H1 (cell line): ENCODE data around the gene REPS2. TPM values are rescaled to one million over a fixed set of nuclear protein-coding genes. Genes with fewer than 3 reads are reported as not detected.

ENCODE experiments used
- CTCF ChIA-PET: fragments of 300-600 bp; sonication (Branson Sonifier 250); formaldehyde crosslinking; loops from one replicate; lab custom pipeline; 2021; ENCODE audit not compliant: partially characterized antibody; lab: Charles Lee
- POLR2A ChIA-PET: fragments of 300-600 bp; sonication (Branson Sonifier 250); formaldehyde crosslinking; loops from one replicate; lab custom pipeline; 2021; ENCODE audit warnings: inconsistent platforms; ENCODE audit not compliant: partially characterized antibody; lab: Charles Lee
- DNase-seq, 2 experiments: peaks; one replicate each; pipeline versions ENCODE4 v3.0.0 to v3.0.0-alpha.2; 2010 to 2022; ENCODE audit warnings: low spot score in 2 of 2, low read depth in 1 of 2, mixed read lengths in 1 of 2
- FAIRE-seq: peaks from 2 replicates; lab custom pipeline; 2011; peaks lifted over from hg19 to GRCh38; lab: Jason Lieb, UNC
- H2AFZ ChIP-seq: 2 replicates; pipeline ENCODE4 v1.8.1; 2012; ENCODE audit warnings: low read length, inconsistent platforms
- H2AK5ac ChIP-seq: 2 replicates; pipeline ENCODE4 v1.6.1; 2013; ENCODE audit warnings: low read depth, low read length
- H2BK120ac ChIP-seq: replicated peaks from 2 replicates; pipeline ENCODE3; 2013; ENCODE audit warnings: low read depth, low read length, inconsistent platforms
- H2BK12ac ChIP-seq: 2 replicates; pipeline ENCODE4 v1.6.1; 2013; ENCODE audit warnings: low read depth, low read length
- H2BK15ac ChIP-seq: 2 replicates; pipeline ENCODE4 v1.6.1; 2013; ENCODE audit warnings: low read length
- H2BK20ac ChIP-seq: 2 replicates; pipeline ENCODE4 v1.6.1; 2013; ENCODE audit warnings: low read length
- H2BK5ac ChIP-seq: 2 replicates; pipeline ENCODE4 v1.6.1; 2013; ENCODE audit warnings: low read depth, low read length
- H3K14ac ChIP-seq: 2 replicates; pipeline ENCODE4 v1.6.1; 2013; ENCODE audit warnings: inconsistent platforms; ENCODE audit not compliant: insufficient read length
- H3K18ac ChIP-seq: 2 replicates; pipeline ENCODE4 v1.6.1; 2013; ENCODE audit warnings: low read length; ENCODE audit errors: extremely low read depth
- H3K23ac ChIP-seq: 2 replicates; pipeline ENCODE4 v1.6.1; 2013; ENCODE audit warnings: inconsistent platforms; ENCODE audit not compliant: insufficient read length
- H3K23me2 ChIP-seq: 2 replicates; pipeline ENCODE4 v1.6.1; 2013; ENCODE audit warnings: low read depth, low read length
- H3K27ac ChIP-seq: 2 replicates; pipeline ENCODE4 v1.6.1; 2011; ENCODE audit warnings: low read depth, low read length, inconsistent platforms
- H3K27me3 ChIP-seq, 4 experiments: replicated peaks in 1 of 4; 1 replicate in 1 of 4; 2 replicates in 3 of 4; pipeline versions ENCODE4 v1.6.1 to v1.8.1; 2011 to 2013; ENCODE audit warnings: low read length in 3 of 4, mild to moderate bottlenecking in 3 of 4, inconsistent platforms in 2 of 4, mixed read lengths in 2 of 4, moderate library complexity in 1 of 4; ENCODE audit not compliant: control insufficient read depth in 3 of 4, insufficient read depth in 3 of 4; ENCODE audit errors: extremely low read depth in 1 of 4
- H3K36me3 ChIP-seq, 4 experiments: 2 replicates each; pipeline versions ENCODE4 v1.6.1 to v1.8.1; 2011 to 2013; ENCODE audit warnings: mild to moderate bottlenecking in 4 of 4, low read length in 3 of 4, moderate library complexity in 2 of 4, control low read depth in 1 of 4, inconsistent platforms in 1 of 4; ENCODE audit not compliant: insufficient read depth in 4 of 4, control insufficient read depth in 2 of 4
- H3K4ac ChIP-seq: replicated peaks from 2 replicates; pipeline ENCODE3; 2013; ENCODE audit warnings: low read length, low read depth, mixed read lengths, inconsistent platforms; ENCODE audit not compliant: insufficient read length
- H3K4me1 ChIP-seq, 4 experiments: replicated peaks in 1 of 4; 1 replicate in 1 of 4; 2 replicates in 3 of 4; pipeline versions ENCODE4 v1.6.1 to v1.8.1; 2011 to 2013; ENCODE audit warnings: low read length in 3 of 4, inconsistent platforms in 2 of 4, mixed read lengths in 1 of 4; ENCODE audit not compliant: insufficient read depth in 4 of 4, control insufficient read depth in 3 of 4
- H3K4me2 ChIP-seq, 2 experiments: 2 replicates each; pipeline versions ENCODE4 v1.6.1 to v1.8.1; 2011 to 2013; ENCODE audit warnings: low read depth in 2 of 2, low read length in 2 of 2, control low read depth in 1 of 2, inconsistent platforms in 1 of 2, mild to moderate bottlenecking in 1 of 2; ENCODE audit not compliant: insufficient read depth in 1 of 2
- H3K4me3 ChIP-seq, 4 experiments: fragments of 200-600, 300-600 bp in 1 of 4; sonication (generic), shearing (Covaris generic), sonication (Bioruptor Twin) in 1 of 4; 2 replicates each; pipeline versions ENCODE4 v1.5.1 to v1.8.1; 2011 to 2016; ENCODE audit warnings: low read length in 4 of 4, low read depth in 3 of 4, control low read depth in 2 of 4, inconsistent platforms in 2 of 4, mild to moderate bottlenecking in 2 of 4, mixed read lengths in 1 of 4, moderate library complexity in 1 of 4; ENCODE audit not compliant: insufficient read depth in 2 of 4; ENCODE audit errors: extremely low read depth in 1 of 4
- H3K56ac ChIP-seq: replicated peaks from 2 replicates; pipeline ENCODE3; 2013; ENCODE audit warnings: low read depth, mild to moderate bottlenecking, mixed read lengths, low read length, inconsistent platforms; ENCODE audit not compliant: insufficient read length
- H3K79me1 ChIP-seq: 2 replicates; pipeline ENCODE4 v1.6.1; 2013; ENCODE audit warnings: low read depth, low read length, control low read depth
- H3K79me2 ChIP-seq, 2 experiments: 2 replicates each; pipeline versions ENCODE4 v1.6.1 to v1.8.1; 2012 to 2013; ENCODE audit warnings: low read length in 2 of 2, mild to moderate bottlenecking in 2 of 2, inconsistent platforms in 1 of 2; ENCODE audit not compliant: insufficient read depth in 2 of 2, control insufficient read depth in 1 of 2
- H3K9ac ChIP-seq, 4 experiments: replicated peaks in 1 of 4; 1 replicate in 1 of 4; 2 replicates in 3 of 4; pipeline versions ENCODE4 v1.6.1 to v1.8.1; 2011 to 2013; ENCODE audit warnings: low read depth in 3 of 4, low read length in 3 of 4, control low read depth in 2 of 4, mild to moderate bottlenecking in 2 of 4, moderate library complexity in 2 of 4, inconsistent platforms in 1 of 4; ENCODE audit errors: extremely low read depth in 1 of 4
- H3K9me3 ChIP-seq, 2 experiments: 2 replicates each; pipeline versions ENCODE4 v1.6.1 to v1.8.1; 2012 to 2013; ENCODE audit warnings: mild to moderate bottlenecking in 2 of 2, moderate library complexity in 2 of 2, control low read depth in 1 of 2, inconsistent platforms in 1 of 2, low read depth in 1 of 2, low read length in 1 of 2, mixed read lengths in 1 of 2; ENCODE audit not compliant: insufficient read depth in 2 of 2
- H4K20me1 ChIP-seq, 2 experiments: replicated peaks in 1 of 2; 2 replicates each; pipeline versions ENCODE3 to v1.8.1; 2011 to 2013; ENCODE audit warnings: inconsistent platforms in 2 of 2, low read length in 2 of 2, mild to moderate bottlenecking in 1 of 2; ENCODE audit not compliant: insufficient read depth in 2 of 2, control insufficient read depth in 1 of 2
- H4K5ac ChIP-seq: 2 replicates; pipeline ENCODE4 v1.6.1; 2013; ENCODE audit warnings: low read length, low read depth, mixed read lengths, inconsistent platforms; ENCODE audit not compliant: insufficient read length
- H4K8ac ChIP-seq: 2 replicates; pipeline ENCODE4 v1.8.0; 2013; ENCODE audit warnings: mild to moderate bottlenecking, moderate library complexity, low read length, inconsistent platforms; ENCODE audit not compliant: insufficient read depth; ENCODE audit errors: extremely low read depth
- H4K91ac ChIP-seq: replicated peaks from 2 replicates; pipeline ENCODE3; 2013; ENCODE audit warnings: low read length, mixed read lengths, inconsistent platforms; ENCODE audit not compliant: insufficient read length
- ASH2L ChIP-seq: fragments of 200-600, 300-600 bp; sonication (generic); IDR thresholded peaks from one replicate; pipeline ENCODE4 v1.7.1; 2017; ENCODE audit warnings: low read length
- BCL11A ChIP-seq, 2 experiments: IDR thresholded peaks; one replicate each; pipeline ENCODE4 v1.6.1; 2011; ENCODE audit warnings: low read depth in 2 of 2, low read length in 2 of 2, mild to moderate bottlenecking in 2 of 2
- BRCA1 ChIP-seq: IDR thresholded peaks from 2 replicates; pipeline ENCODE4 v1.6.1; 2012; ENCODE audit warnings: low read depth, low read length, improper control_type of control experiment
- EZH2 ChIP-seq: fragments of 200-600 bp; sonication (generic); IDR thresholded peaks from 2 replicates; pipeline ENCODE4 v1.7.1; 2012; ENCODE audit warnings: low read depth, mild to moderate bottlenecking, moderate library complexity, low read length, inconsistent platforms; ENCODE audit not compliant: severe bottlenecking
- KDM1A ChIP-seq: fragments of 200-600, 300-600 bp; sonication (generic); IDR thresholded peaks from 2 replicates; pipeline ENCODE4 v1.7.1; 2016; ENCODE audit warnings: mild to moderate bottlenecking, low read length, borderline replicate concordance
- KDM4A ChIP-seq: IDR thresholded peaks from one replicate; pipeline ENCODE4 v1.7.1; 2012; ENCODE audit warnings: low read depth, mild to moderate bottlenecking, moderate library complexity, low read length, inconsistent platforms; ENCODE audit not compliant: severe bottlenecking
- SAP30 ChIP-seq: fragments of 300-600 bp; sonication (generic); IDR thresholded peaks from 2 replicates; pipeline ENCODE4 v1.7.1; 2012; ENCODE audit warnings: low read length, moderate library complexity, mild to moderate bottlenecking, inconsistent platforms; ENCODE audit not compliant: insufficient read depth, insufficient replicate concordance
- SP1 ChIP-seq: IDR thresholded peaks from 2 replicates; pipeline ENCODE4 v1.6.1; 2011; ENCODE audit warnings: low read depth, low read length
- SP4 ChIP-seq: IDR thresholded peaks from 2 replicates; pipeline ENCODE4 v1.6.1; 2012; ENCODE audit warnings: low read length, inconsistent platforms
- TBP ChIP-seq: IDR thresholded peaks from 2 replicates; pipeline ENCODE4 v1.6.1; 2011; ENCODE audit warnings: low read depth, low read length, improper control_type of control experiment
- TEAD4 ChIP-seq: IDR thresholded peaks from 2 replicates; pipeline ENCODE4 v1.6.1; 2012; ENCODE audit warnings: low read depth, low read length, inconsistent platforms, mixed read lengths
- WGBS, 2 experiments: shearing (Covaris generic) in 1 of 2; methylation state at CpG; one replicate each; pipeline versions ENCODE4 v1.1.6 to v1.1.7; 2013 to 2015; ENCODE audit warnings: low lambda C conversion rate in 2 of 2, mixed read lengths in 2 of 2, inconsistent platforms in 1 of 2, low coverage in 1 of 2, missing lambda C conversion rate in 1 of 2; ENCODE audit not compliant: insufficient replicate concordance in 2 of 2, insufficient coverage in 1 of 2, insufficient read length in 1 of 2; ENCODE audit errors: extremely low coverage in 1 of 2, missing lambda C conversion rate in 1 of 2; 5-methylcytosine and 5-hydroxymethylcytosine counted together
- polyA plus RNA-seq, 7 experiments: library from polyadenylated mRNA; depleted of rRNA in 3 of 7; stranded (reverse) in 5 of 7; unstranded in 2 of 7; fragments of >200 nt in 5 of 7; fragments of 200-250 nt in 2 of 7; gene quantifications; 1 replicate in 5 of 7; 2 replicates in 1 of 7; 4 replicates in 1 of 7; pipeline versions ENCODE4 v1.2.1 to v1.2.3, GENCODE V29; 2011 to 2013; ENCODE audit warnings: missing spikeins in 2 of 7, mixed read lengths in 2 of 7
- total RNA-seq: library from RNA; stranded (reverse); fragmentation: NEBNext Ultra II Directional; extraction: Animal tissue kit (Norgen Biotek cat#: 25700); gene quantifications from 2 replicates; pipeline ENCODE4 v1.2.1, GENCODE V29; 2021

REPS2 gene
- total and polyA plus RNA-seq, 2 of the 8 experiments (the other 6 are each of a cell fraction or from before 2014, with no cell fraction given) = 0.79 to 4.3 TPM

DNA sequence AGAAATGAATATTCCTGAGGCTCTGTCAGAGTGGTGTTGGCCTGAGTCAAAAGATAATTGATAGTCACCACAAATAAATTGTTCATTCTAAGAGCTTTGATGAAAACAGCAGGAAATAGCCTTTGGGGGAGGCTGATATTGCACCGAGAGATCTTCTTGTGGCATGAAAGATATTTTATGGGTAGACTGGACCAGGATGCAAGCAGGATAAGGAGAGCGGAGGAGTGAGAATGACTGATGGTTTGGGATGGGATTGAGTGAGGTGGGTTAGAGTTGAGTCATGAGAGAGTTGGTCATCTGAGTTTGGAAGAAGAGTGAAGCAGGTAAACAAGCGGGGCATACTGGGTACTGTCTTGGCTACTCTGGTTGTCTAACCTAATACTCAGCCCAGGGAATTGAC is 88.7 kb downstream of the REPS2 start:
- Histone ChIP-seq H3K23me2 (no peaks in the 10 kb centered on the region; the same call in 1 of the 2 replicates), H2BK12ac (no peak overlapping the region), H3K4me1 (no peaks in the 10 kb centered on the region), H2BK15ac (no peak overlapping the region), H3K14ac (no peak overlapping the region), H3K79me1 (no peaks in the 10 kb centered on the region), H4K20me1 (no peaks in the 10 kb centered on the region), H3K79me2 (no peaks in the 10 kb centered on the region), H2AFZ (no peak overlapping the region), H3K36me3 (no peaks in the 10 kb centered on the region), H3K18ac (no peak overlapping the region), H3K4ac (no peak overlapping the region), H3K9me3 (no peaks in the 10 kb centered on the region), H3K27ac (no peak overlapping the region), H3K27me3 (no peaks in the 10 kb centered on the region), H4K91ac (no peak overlapping the region), H3K4me2 (no peak overlapping the region), H2BK5ac (no peak overlapping the region), H2BK20ac (no peak overlapping the region), H2AK5ac (no peak overlapping the region), H3K9ac (no peak overlapping the region), H4K8ac (no peak overlapping the region), H4K5ac (no peak overlapping the region), H3K4me3 (no peak overlapping the region), H3K56ac (no peak overlapping the region), H3K23ac (no peak overlapping the region), H2BK120ac (no peak overlapping the region)
- CTCF ChIA-PET = interaction anchor here (0.9 kb wide), 1 partner anchor 11 kb away, joined by 3 read pairs; no protein-coding TSS in a partner anchor
- 81% methylated on average over 3 of the region's 3 CpGs; no CpG with 5 or more reads in 1 of the 2 experiments for WGBS, 2 experiments
- TF ChIP-seq SAP30 = no peak
- TF ChIP-seq SP1 = no peak
- no peak for TF ChIP-seq KDM4A
- no peak for TF ChIP-seq TEAD4
- no peak for TF ChIP-seq BCL11A (IDR thresholded peaks at IDR 0.05; ENCODE audit: low read depth in 2 of 2, low read length in 2 of 2)
- TF ChIP-seq TBP = no peak
- TF ChIP-seq SP4 = no peak
- TF ChIP-seq BRCA1 = no peak
- no peak for TF ChIP-seq ASH2L
- no peak for TF ChIP-seq EZH2
- no peak for TF ChIP-seq KDM1A
- POLR2A ChIA-PET = no interaction called here
- FAIRE-seq = no peak
- no peak for DNase-seq
